Endodermal cell (in vitro differentiated cells): ENCODE measurements around the gene P2RY8. TPM values are rescaled to one million over a fixed set of nuclear protein-coding genes. Genes with fewer than 3 reads are reported as not detected.

Experiments
- DNase-seq: peaks from one replicate; pipeline ENCODE4 v3.0.0-alpha.2; 2017
- H3K27ac ChIP-seq: 2 replicates; pipeline ENCODE4 v1.5.1; 2013; ENCODE audit warnings: mild to moderate bottlenecking, low read depth, low read length, moderate library complexity
- H3K27me3 ChIP-seq: 2 replicates; pipeline ENCODE4 v1.6.1; 2013; ENCODE audit warnings: mild to moderate bottlenecking, low read length, moderate library complexity; ENCODE audit not compliant: insufficient read depth, control insufficient read depth, poor library complexity, severe bottlenecking
- H3K36me3 ChIP-seq: 2 replicates; pipeline ENCODE4 v1.7.0; 2013; ENCODE audit warnings: mild to moderate bottlenecking, low read length, moderate library complexity; ENCODE audit not compliant: control insufficient read depth, insufficient read depth
- H3K4me1 ChIP-seq: one replicate; pipeline ENCODE4 v1.7.0; 2013; ENCODE audit warnings: low read length; ENCODE audit not compliant: control insufficient read depth, insufficient read depth
- H3K4me3 ChIP-seq: 2 replicates; pipeline ENCODE4 v1.5.1; 2013; ENCODE audit warnings: mild to moderate bottlenecking, low read length, moderate library complexity
- H3K9ac ChIP-seq: 2 replicates; pipeline ENCODE4 v1.6.1; 2013; ENCODE audit warnings: mild to moderate bottlenecking, low read length, moderate library complexity; ENCODE audit not compliant: poor library complexity, severe bottlenecking; ENCODE audit errors: extremely low read depth
- H3K9me3 ChIP-seq: 2 replicates; pipeline ENCODE4 v1.6.1; 2013; ENCODE audit warnings: mild to moderate bottlenecking, low read length, moderate library complexity; ENCODE audit not compliant: control insufficient read depth
- H3K27ac Mint-ChIP-seq: 2 replicates; pipeline ENCODE4 v1.8.0; 2020; ENCODE audit warnings: mixed read lengths
- H3K27me3 Mint-ChIP-seq: 2 replicates; pipeline ENCODE4 v1.8.0; 2021; ENCODE audit warnings: mild to moderate bottlenecking, mixed read lengths; ENCODE audit not compliant: insufficient read depth
- H3K36me3 Mint-ChIP-seq: 2 replicates; pipeline ENCODE4 v1.8.0; 2020; ENCODE audit warnings: low read depth, mixed read lengths
- H3K4me1 Mint-ChIP-seq: 2 replicates; pipeline ENCODE4 v1.8.0; 2020; ENCODE audit warnings: mixed read lengths
- H3K4me3 Mint-ChIP-seq: 2 replicates; pipeline ENCODE4 v1.8.0; 2020; ENCODE audit warnings: mild to moderate bottlenecking, moderate library complexity, mixed read lengths
- H3K9me3 Mint-ChIP-seq: 2 replicates; pipeline ENCODE4 v1.8.0; 2020; ENCODE audit warnings: mild to moderate bottlenecking, mixed read lengths
- CTCF ChIP-seq: fragments of 200-600 bp; sonication (generic); conservative IDR thresholded peaks from 2 replicates; pipeline ENCODE4 v1.5.0; 2021; ENCODE audit warnings: antibody characterized with exemption, mild to moderate bottlenecking
- WGBS, 2 experiments: methylation state at CpG; one replicate each; pipeline versions ENCODE4 v1.1.5 to v1.1.7; 2013; ENCODE audit warnings: missing lambda C conversion rate in 2 of 2, mixed read lengths in 1 of 2; ENCODE audit not compliant: insufficient coverage in 1 of 2, insufficient read length in 1 of 2; 5-methylcytosine and 5-hydroxymethylcytosine counted together
- total RNA-seq, 2 donors: library from RNA; stranded (reverse); fragmentation: NEBNext Ultra II Directional in 1 of 2; extraction: Animal tissue kit (Norgen Biotek cat#: 25700) in 1 of 2; gene quantifications; 2 replicates in 1 of 2; 3 replicates in 1 of 2; pipeline ENCODE4 v1.2.1, GENCODE V29; 2021

The P2RY8 gene
- total RNA-seq, 2 donors from 2014 or later: not detected

GRCh38 chrX:1488745-1489144, 48.2 kb downstream of the P2RY8 start:
- H3K27ac Mint-ChIP-seq: no peak overlapping the region
- Histone ChIP-seq H3K36me3 (no peaks in the 10 kb centered on the region), H3K9ac (no peak overlapping the region), H3K27ac (no peak overlapping the region), H3K27me3 (no peaks in the 10 kb centered on the region), H3K9me3 (peaks cover 29% of the 10 kb centered on the region), H3K4me3 (peak overlapping the region; percentile 23), H3K4me1 (no peaks in the 10 kb centered on the region)
- peaks cover 2% of the 10 kb centered on the region for H3K36me3 Mint-ChIP-seq
- TF ChIP-seq CTCF: no peak
- DNase-seq: no peak
- WGBS, 2 experiments: 80 to 88% methylated on average over 1 of the region's 1 CpG
- peaks cover 28% of the 10 kb centered on the region for H3K9me3 Mint-ChIP-seq
- no peaks in the 10 kb centered on the region for H3K4me1 Mint-ChIP-seq
- no peak overlapping the region for H3K4me3 Mint-ChIP-seq
- peaks cover 13% of the 10 kb centered on the region for H3K27me3 Mint-ChIP-seq

GRCh38 chrX:1488141-1488540, 48.8 kb downstream of the P2RY8 start:
- H3K27me3 ChIP-seq: no peaks in the 10 kb centered on the region
- no peak for TF ChIP-seq CTCF
- H3K36me3 Mint-ChIP-seq: peaks cover 2% of the 10 kb centered on the region
- H3K4me3 ChIP-seq: no peak overlapping the region
- no peak overlapping the region for H3K27ac ChIP-seq
- H3K9me3 ChIP-seq: peaks cover 29% of the 10 kb centered on the region
- H3K9ac ChIP-seq: no peak overlapping the region
- H3K36me3 ChIP-seq: no peaks in the 10 kb centered on the region
- H3K9me3 Mint-ChIP-seq: peaks cover 28% of the 10 kb centered on the region
- DNase-seq: peak; percentile 32
- H3K27me3 Mint-ChIP-seq: peaks cover 13% of the 10 kb centered on the region
- H3K27ac Mint-ChIP-seq: no peak overlapping the region
- no peaks in the 10 kb centered on the region for H3K4me1 Mint-ChIP-seq
- 83 to 85% methylated on average over 2 to 3 of the region's 3 CpGs for WGBS, 2 experiments
- no peaks in the 10 kb centered on the region for H3K4me1 ChIP-seq
- H3K4me3 Mint-ChIP-seq: no peak overlapping the region

- H3K4me1 ChIP-seq: no peaks in the 10 kb centered on the region
- H3K36me3 ChIP-seq: no peaks in the 10 kb centered on the region
- Mint-ChIP-seq H3K4me1 (no peaks in the 10 kb centered on the region), H3K36me3 (peaks cover 2% of the 10 kb centered on the region), H3K4me3 (no peak overlapping the region), H3K9me3 (peaks cover 28% of the 10 kb centered on the region), H3K27me3 (peaks cover 10% of the 10 kb centered on the region), H3K27ac (peak overlapping the region; percentile 55)
- DNase-seq: peak; percentile 33
- WGBS, 2 experiments: 92 to 95% methylated on average over 4 to 5 of the region's 5 CpGs
- peaks cover 29% of the 10 kb centered on the region for H3K9me3 ChIP-seq
- no peaks in the 10 kb centered on the region for H3K27me3 ChIP-seq
- no peak overlapping the region for H3K9ac ChIP-seq
- no peak for TF ChIP-seq CTCF
- H3K4me3 ChIP-seq: no peak overlapping the region
- H3K27ac ChIP-seq: no peak overlapping the region
These were observed 49.6 kb downstream of the P2RY8 start for GRCh38 chrX:1487401-1487800.
